NCI-H2227 (cell line): ENCODE results near the gene ZNF688.
A peak's percentile ranks its signal among the peaks of the same experiment; 100 is the strongest.
"Not testable (repeated sequence)": the region's sequence is repeated elsewhere in the genome, so short reads cannot be mapped to it uniquely, and the experiment has no call there.

ENCODE experiments used
- DNase-seq: peaks from one replicate; lab custom pipeline; 2025; ENCODE audit not compliant: unreplicated experiment; lab: John Stamatoyannopoulos, UW

Gene ZNF688

DNA sequence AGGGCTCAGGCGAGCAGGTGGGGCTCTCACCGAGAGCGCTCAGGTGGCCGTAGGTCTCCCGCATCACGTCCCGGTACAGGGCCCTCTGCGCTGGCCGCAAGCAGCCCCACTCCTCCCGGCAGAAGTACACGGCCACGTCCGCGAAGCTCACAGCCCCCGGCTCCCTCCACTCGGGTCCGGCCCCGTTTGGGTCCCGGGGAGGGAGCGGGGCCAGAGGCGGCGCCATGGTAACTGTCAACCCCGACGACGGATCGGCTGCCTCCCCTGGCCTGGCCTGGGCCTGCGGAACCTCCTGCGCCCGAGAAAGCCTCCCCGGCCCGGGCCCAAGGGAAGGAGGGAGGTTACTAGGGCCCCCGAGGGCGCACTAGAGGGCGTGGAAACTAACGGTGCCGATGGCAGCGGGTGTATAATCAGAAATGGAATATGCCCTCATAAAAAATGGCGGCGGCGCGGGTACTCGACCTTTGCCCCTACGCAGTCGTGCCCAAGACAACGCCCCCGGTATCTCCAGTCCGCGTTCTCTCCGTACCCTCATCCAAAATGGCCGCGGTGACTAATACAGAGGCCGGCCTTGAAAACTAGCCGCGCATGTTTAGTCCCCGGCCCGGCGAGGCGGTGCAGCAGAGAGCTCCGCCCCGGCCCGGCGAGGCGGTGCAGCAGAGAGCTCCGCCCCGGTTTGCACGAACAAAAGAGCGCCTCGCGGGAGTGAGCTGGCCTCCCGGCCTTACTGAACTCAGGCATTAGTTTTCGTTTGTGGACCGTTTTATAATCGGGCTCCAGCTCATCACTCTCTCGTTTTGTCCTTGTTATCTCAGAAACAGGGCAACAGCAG is 13.3 kb downstream of the ZNF688 start, which contains the start of gene ZNF764:
Gene ZNF764 (minus strand): TSS at position 418 of the 832 bp plus-strand sequence. CDS start 192 bp downstream, at position 226.
- peak; percentile 99 for DNase-seq

DNA sequence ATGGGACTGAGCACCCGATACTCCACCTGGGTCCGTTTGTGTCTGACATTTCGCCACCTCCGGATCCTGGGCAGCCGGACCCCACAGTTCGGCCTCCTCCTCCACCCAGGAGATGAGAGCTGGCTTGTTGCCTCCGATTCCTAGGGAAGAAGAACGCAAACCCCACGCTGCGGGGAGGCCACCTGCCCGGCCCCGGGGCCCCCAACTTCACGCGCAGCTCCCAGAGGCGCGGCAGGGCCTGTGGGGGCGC is 13.9 kb downstream of the ZNF688 start:
- no peak for DNase-seq

DNA sequence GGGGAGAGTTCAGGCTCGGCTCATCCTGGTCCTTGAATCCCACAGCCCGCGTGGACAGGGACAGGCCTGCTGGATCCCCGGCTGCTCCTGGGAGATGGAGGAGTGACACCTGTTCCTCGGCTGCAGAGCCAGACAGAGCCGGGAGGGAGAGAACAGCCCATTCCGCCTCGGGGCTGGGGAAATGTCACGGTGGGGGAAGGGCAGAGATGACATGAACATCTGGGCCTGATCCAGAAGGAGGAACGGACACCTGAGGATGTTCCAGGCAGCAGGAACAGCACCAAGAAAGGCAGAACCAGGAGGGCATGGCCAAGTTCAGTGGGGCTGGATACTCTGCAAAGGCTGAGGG is 15.4 kb downstream of the ZNF688 start:
- DNase-seq: no peak

DNA sequence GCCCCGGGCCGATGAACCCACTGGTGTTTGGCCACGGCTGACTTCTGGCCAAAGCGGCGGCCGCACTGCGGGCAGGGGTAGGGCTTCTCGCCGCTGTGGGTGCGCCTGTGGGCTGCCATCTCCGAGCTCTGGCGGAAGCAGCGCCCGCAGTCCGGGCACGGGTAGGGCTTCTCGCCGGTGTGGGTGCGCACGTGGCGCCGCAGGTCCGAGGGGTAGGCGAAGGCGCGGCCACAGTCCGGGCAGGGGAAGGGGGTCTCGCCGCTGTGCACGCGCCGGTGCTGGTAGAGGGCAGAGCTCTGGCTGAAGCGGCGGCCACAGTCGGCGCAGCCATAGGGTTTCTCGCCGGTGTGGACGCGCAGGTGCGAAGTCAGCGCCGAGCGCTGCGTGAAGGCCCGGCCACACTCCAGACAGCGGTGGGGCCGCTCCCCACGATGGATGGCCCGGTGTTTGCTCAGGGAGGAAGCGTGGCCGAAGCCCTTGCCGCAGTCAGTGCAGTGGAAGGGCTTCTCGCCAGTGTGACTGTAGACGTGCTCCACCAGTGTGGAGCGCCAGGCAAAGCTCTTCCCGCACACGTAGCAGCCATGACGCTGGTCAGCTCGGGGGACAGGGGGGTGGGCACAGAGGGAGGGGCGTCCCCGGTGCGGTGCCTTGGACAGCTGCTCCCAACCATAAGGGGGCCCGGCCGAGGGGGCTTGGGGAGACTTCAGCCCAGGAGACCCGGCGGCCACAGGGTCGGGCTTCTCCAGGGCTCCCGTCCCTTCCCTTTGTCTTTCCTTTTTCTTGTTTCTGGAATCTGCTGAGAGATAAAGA is 16.0 kb downstream of the ZNF688 start:
- DNase-seq: no peak

DNA sequence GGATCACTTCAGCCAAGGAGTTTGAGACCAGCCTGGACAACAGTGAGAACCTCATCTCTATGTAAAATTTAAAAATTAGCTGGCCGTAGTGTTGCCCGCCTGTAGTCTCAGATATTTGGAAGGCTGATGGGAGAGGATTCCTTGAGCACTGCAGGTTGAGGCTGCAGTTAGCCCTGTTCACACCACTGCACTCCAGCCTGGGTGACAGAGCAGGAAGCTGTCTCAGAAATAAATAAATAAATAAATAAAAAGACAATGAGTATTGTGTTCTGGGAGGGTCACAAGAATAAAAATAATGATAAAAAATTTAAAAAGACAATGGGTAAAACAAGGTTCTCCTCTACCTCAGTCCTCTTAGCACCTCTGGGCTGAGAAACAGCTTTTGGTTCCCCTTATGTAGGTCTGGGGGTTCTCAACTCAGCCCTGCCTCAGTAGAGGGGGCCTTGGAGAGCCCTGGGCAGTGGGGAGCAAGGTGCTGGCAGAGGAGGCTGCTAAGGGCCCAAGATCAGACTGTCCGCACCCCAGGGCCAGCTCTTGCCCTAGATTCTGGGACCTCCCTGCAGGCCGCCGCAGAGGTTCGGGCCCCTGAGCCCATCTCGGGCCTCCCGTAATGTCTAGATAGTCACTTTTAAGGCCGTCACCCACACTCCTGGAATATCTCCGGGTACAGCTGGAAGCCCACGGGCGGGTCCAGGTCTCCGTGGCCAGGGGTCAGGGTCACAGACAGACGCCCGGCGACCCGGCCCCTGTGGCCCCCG is 16.8 kb downstream of the ZNF688 start:
- no peak for DNase-seq

DNA sequence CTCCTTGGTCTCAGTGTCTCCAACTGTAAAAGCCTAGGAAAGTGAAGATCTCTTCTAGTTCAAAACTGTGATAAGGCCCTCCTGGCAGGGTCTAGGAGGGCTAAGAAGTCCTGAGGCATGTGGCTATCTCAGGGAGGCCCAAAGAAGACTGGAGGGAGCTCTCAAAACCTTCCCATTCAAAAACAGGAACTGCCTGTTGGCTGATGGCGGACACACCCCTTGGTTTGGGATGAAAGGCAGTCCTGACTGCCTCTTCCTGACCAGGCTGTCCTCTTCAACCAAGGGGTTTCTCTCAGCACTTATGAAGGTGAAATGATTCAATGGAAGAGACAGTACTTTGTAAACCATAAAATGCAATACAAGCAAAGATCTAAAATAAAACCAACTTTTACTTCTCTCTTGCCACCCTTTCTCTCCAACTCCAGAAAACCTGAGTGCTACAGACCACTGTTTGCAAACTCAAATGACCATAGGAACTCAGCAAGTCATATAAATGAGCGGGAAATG is 18.1 kb downstream of the ZNF688 start:
- DNase-seq: no peak

GRCh38 chr16:30552956-30553355 is 18.6 kb downstream of the ZNF688 start:
- DNase-seq: no peak

GRCh38 chr16:30551781-30552180 is 19.7 kb downstream of the ZNF688 start:
- DNase-seq: no peak

GRCh38 chr16:30548416-30549253 is 22.9 kb downstream of the ZNF688 start:
- DNase-seq: no peak

GRCh38 chr16:30546115-30546514 is 25.4 kb downstream of the ZNF688 start:
- DNase-seq: no peak

DNA sequence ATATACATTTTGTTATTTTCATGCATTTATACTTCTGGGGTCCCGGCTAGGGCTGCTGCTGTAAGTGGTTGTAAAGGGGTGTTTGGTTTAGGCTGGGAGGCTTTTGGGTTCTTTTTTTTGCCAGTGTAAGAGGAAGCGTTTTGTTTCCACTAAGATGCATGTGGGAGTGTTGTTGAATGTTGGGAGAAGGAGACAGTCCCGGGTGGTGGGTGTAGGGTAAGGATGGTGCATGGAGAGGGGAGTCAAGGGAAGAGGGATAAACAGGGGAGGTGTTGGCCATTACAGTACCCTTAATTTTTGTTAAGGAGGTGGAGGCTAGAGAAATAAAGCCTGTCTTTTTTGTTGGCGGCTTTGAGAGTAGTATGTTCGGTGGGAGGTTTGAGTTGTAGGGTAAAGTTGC is 28.4 kb downstream of the ZNF688 start:
- no peak for DNase-seq

GRCh38 chr16:30541502-30542329 is 29.8 kb downstream of the ZNF688 start:
- DNase-seq: no peak

- DNase-seq: not testable (repeated sequence)
Observed at GRCh38 chr16:30540916-30541464, 30.5 kb downstream of the ZNF688 start.

GRCh38 chr16:30539986-30540526 is 31.5 kb downstream of the ZNF688 start:
- DNase-seq: not testable (repeated sequence)

GRCh38 chr16:30539000-30539964 is 32.2 kb downstream of the ZNF688 start:
- DNase-seq: no peak

- not testable (repeated sequence) for DNase-seq
Observed at GRCh38 chr16:30536391-30537024, 35.0 kb downstream of the ZNF688 start.

DNA sequence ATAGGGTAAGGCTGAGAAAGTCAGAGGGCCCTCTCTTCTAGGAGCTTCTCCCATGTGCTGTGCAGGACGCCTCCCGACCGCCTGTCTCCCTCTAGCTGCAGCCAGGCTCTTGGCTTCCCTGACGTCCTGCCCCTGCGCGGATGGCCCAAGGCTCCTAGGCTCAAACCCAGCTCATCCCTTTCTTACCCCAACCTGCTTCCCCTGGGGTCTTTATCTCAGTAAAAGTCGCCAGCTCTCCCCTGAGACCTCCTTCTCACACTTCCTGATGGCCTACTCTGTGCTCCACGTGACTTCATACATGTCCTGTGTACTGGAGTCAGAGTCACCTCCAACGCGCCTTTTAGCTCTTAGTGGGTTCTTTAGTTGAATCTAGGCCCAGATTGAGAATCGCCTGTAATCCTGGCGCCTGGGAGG is 35.7 kb downstream of the ZNF688 start:
- DNase-seq: peak; percentile 47
